ENCODE results near the gene GHRHR.

The GHRHR gene

GRCh38 chr7:30929686-30930085, 34.1 kb upstream of the GHRHR start:
- no peak for DNase-seq

DNA sequence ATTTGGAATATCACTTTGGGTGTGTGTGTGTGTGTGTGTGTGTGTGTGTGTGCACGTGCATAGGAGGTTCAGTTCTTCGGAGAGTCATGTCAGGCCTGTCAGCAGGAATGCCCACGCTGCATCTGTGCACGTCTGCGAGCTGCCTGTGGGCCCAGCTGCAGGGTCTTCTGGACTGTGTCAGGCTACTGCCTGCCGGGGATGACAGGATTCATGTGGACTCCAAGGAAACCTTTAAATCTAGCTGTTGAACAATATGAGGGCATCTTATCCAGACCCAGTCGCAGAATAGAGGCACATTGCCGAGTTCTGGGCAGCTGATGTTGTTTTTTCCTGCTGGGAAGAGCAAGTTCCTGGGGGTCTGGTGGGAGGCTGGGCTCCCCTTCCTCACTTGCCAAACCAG, 33.1 kb upstream of the GHRHR start:
- no peak for DNase-seq

GRCh38 chr7:30931161-30931928, 32.4 kb upstream of the GHRHR start:
- DNase-seq: no peak

DNA sequence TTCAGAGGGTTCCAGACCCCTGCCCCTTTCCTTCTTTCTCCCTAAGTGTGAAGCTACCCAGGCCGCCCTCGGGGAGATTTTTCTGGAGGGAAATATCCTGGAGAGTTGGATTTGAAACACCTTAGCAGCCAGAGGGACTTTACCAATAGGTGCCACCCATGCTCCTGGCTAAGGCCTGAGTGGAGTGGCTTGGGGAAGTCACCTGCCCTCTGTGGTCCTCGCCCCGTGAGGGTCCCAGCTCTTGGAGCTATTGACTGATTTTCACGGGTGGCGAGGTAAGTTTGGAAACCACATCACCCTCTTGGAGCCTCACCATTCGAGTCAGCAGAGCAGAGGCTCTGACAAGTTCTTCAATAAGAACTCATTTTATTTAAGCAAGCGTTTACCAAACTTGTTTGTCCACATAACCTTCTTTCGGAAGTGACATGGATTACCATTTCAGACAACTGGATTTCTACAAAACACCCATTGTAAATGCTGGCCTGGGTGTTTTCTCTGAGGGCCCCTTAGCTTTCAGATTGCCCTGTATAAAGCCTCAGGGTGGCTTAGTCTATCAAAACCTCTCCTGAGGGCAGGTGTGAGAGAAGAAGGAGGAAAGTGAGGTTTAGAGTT, 31.7 kb upstream of the GHRHR start:
- no peak for DNase-seq

DNA sequence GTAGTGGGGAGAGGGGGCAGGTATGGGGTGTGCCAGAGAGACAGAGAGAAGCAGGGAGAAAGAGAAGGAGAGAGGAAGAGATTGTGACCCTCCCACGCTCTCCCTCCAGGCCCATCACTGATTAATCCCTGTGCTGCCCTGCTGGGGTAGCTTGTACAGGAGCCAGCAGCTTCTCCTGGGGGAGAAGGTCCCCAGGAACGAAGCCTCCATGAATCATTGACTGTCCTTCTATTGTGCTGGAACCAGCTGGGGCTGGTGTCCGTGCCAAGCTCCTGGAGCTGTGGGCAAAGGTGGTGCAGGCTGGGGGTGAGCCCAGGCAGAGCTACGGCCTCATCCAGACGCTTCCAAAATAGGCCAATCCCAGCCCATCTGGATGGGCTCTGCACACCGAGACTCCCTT, 31.2 kb upstream of the GHRHR start:
- DNase-seq: no peak

GRCh38 chr7:30933124-30933974, 30.4 kb upstream of the GHRHR start:
- no peak for DNase-seq

DNA sequence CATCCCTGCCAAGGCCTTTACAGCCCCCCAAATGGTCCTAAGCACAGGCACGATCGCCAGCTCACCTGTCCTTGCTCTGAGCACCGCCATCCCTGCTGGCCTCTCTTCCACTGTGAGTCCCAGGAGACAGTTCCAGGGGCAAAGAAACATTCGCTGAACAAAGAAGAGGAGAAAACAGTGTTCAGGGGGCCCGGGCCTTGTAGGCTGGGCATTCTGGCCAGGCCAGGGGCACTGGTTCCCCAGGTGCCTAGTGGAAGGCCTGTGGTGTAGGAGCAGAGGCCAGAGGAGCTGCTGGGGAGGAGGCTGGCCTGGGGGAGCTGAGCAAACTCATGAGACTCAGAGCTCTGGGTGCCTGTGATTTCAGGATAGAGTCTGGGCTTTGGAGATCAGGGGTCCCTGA, 29.5 kb upstream of the GHRHR start:
- DNase-seq: no peak

DNA sequence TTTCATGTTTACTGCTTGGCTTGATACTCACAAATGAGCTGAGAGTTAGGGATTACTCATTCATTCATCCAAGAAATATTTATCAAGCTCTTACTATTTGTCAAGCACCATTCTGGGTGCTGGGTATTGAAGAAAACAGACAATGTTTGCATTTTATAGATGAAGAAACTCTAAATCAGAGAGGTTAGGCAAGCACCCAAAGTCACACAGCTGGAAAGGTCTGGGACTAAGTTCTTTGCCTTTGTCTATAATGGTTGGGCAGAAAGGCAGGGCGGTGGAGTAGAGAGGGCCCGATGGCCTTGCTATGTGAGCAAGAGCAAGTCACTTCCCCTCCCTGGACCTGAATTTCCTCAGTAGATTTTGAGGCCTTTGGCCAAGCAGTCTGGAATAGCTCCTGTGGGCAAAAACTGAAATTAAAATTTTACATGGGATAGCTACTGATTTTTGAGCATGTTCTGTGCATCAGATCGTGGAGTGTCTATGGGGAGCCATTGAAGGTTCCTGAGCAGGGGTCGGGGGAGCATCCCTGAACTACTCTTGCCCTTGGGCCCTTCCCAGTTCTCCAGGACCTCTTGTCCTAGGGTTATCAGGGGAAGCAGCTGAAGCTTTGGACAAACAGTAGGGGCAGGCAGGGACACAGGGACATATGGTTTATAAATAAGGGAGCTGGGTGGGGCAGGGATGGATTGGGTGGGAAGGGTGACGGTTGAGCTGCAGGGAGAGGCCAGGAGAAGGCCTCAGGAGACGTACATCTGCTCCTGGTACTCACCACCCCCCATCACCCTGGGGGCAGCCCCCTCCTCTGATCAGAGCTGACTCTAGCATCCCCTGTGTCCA, 28.8 kb upstream of the GHRHR start:
- no peak for DNase-seq

GRCh38 chr7:30935569-30935877, 28.2 kb upstream of the GHRHR start:
- DNase-seq: no peak

DNA sequence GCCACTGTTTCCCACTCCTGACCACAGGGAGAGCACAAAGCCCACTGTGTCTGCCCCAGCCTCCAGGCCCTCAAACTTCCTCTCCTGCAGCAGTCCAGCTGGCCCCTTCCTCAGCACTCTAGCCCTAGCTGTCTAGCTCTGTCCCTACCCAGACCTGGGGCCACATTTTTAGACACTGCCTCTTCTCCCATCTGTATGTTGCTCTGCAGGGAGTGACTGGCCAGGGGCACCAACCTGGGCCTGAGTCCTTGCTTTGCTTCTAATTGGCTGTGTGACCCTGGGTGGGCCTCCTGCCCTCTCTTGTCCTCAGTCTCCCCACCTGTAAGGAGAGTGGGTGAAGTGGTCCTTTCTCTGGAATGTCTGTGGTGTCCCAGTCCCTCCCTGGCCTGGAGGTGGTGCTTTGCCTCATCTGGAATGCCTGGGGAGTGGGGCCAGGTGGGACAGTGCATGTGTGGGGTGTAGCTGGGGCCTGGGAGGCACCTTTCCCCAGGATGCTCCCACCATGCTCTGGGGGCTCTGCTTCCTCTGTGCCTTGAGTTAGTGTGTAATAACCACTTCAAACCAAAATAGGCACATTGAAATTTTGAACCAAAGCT, 27.0 kb upstream of the GHRHR start:
- DNase-seq: no peak

DNA sequence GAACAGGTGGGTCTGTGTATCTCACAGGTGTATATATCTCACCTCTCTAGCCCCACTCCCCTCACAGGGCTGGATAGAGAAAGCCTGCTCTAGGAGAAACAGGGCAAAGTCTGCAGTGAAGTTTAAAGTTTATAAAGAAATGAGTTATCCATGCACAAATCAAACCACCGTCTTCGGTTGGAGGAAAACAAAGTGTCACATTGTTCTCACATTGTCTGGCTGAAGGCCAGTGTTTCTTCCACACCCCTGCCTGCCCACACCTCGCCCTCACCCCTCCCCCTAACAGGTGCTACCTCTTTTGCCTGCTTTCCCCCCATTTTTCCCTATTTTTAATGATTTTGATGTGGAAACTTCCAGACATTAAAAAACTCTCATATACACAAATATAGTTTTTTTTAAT, 26.3 kb upstream of the GHRHR start:
- DNase-seq: no peak

DNA sequence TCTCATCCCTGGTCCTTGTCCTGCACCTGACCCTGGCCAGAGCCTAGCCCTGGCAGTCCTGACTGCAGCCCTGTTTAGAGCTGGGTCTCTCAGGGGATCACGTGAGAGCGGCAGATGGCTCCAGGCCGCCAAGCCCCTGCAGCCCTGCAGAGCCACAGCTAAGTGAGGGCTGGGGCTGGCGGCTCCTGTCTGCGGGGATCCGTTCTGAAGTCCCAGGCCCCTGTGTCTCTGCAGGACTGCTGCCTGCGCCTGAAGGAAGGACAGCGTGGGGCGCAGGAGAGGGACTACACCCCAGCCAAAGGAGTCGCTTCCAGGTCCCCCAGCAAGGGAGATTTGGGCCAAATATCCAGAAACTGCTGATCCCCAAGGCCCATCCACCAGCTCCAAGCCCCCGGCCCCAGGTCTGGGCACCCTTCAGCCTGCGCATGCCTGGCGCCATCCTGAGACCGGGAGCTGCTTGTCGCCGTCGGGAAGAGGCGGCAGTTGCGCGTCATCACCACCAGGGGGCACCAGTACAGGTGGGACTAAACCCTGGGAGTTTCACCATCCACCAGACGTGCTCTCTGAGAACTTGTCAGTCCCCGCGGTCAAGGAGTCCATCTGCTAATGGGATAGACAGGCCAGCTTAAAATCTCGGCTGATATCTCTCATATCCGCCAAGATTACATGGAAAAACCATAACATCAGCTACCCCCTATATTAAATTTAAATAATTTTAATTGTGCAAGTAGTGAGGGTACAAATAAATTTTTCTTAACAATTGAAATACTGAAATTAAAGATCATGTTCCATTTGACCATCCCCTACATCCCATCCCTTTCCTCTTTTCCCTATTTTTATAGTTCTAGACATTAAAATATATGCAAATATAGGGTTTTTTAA, 25.1 kb upstream of the GHRHR start:
- DNase-seq: peak; percentile 65 to 76

- DNase-seq: peak in 1 of 2 experiments; percentile 8
These were observed 22.0 kb upstream of the GHRHR start for GRCh38 chr7:30941582-30942323.

DNA sequence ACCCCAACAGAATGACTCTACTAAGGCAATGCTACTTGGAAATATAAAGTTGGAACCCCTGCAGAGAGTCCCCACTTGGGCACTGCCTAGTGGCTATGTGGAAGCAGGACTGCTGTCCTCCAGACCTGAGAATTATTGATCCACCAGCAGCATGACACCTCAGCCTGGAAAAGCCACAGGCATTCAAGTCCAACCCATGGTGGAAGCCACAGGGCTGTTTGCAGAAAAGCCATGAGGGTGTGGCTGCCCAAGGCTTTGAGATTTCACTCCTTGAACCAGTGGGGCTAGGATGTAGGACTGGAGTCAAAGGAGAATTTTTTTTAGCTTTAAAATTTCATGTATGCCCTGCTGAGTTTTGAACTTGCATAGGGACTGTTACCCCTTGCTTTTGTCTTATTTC, 13.6 kb upstream of the GHRHR start:
- no peak for DNase-seq

DNA sequence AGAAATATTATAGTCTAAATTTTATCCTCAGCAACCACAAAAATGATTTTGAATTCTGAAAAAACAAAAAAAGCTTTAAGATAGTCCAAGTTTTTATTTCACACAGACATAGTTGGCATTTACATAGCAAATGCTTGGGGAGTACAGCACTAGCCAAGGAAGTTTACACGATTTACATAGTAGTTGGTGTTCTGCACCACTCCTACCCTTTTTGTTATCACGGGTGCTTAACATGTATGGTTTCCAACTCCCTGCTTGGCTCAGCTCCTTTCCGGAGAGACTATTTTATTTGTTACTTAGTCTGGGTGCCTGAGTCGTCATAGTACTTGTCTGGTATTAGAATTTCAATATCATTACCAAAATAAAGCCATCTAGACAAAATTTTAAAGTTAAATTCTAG, 8.8 kb upstream of the GHRHR start:
- no peak for DNase-seq

DNA sequence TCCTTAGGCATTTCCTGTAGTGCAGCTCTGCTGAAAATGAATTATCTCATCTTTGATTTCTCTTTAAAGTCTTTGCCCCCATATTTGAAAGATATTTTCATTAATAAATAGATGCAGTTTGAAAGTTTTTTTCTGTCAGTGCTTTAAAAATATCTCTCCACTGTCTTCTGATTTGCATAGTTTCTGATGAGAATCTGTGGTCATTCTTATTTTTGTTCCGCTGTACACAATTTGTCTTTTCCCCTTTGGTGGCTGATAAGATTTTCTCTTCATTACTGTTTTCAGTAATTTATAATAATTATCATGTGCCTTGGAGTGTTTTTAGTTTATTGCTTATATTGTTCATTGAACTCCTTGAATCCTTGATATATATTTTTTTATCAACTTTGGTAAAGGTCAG, 7.0 kb upstream of the GHRHR start:
- no peak for DNase-seq

- DNase-seq: no peak
These were observed 1.6 kb downstream of the GHRHR start for GRCh38 chr7:30965372-30965771.

DNA sequence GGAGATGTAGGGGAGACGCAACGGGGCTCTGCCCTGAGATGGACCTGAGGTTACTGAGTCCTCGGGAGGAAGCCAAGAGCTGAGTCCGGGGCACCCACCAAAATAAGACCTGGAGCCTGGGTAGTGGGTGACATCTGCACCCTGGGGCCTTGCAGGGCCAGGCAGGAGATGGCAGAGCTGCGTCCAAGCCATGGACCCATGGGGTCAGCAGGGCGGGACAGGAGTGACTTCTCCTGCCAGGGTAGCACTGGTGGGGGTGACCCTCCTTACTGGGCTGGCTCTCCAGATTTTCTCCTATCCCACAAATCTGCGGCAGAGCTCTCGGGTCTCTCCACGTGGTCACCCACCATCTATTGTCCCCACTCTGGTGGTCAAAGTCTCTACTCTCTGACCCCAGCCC, 2.1 kb downstream of the GHRHR start:
- no peak for DNase-seq

DNA sequence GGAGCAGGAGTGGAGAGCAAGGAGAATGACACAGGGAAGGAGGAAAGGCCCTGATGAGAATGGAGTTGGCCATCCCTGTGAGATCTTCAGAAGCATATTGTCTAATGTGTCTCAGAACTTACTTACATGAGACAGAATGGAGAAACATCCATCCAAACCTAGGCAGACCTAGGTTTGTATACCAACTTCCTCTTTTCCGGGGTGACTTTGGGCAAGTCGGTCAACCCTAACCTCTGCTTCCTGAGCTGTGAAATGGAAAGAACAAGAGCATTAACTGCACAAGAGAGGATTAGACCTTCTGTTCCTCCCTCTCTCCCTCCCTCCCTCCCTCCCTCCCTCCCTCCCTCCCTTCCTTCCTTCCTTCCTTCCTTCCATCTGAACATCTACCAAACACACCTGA, 4.5 kb downstream of the GHRHR start:
- DNase-seq: no peak

GRCh38 chr7:30968747-30969603, 5.2 kb downstream of the GHRHR start:
- DNase-seq: no peak
